ENCODE data around the gene EFCAB9.
"Not testable (repeated sequence)": the region's sequence is repeated elsewhere in the genome, so short reads cannot be mapped to it uniquely, and the experiment has no call there.

EFCAB9 gene

DNA sequence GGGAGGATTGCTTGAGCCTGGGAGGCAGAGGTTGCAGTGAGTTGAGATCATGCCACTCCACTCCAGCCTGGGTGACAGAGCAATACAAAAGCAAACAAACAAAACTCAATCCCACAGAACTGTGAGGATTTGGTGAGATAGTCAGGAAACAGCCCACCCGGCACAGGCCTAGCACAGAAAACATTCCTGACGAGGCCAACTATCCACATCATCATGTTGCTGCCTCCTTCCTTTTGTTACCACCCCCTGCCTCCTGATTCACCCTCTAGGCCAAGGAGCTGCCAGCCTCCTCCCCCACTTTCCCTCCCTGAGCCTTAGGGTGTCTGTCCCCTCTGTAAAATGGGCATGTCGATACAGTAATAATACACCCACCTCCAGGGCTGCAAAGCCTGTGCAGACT, 44.9 kb upstream of the EFCAB9 start:
- H3K27ac ChIP-seq: no peak overlapping the region
- TF ChIP-seq, protein P1, sequence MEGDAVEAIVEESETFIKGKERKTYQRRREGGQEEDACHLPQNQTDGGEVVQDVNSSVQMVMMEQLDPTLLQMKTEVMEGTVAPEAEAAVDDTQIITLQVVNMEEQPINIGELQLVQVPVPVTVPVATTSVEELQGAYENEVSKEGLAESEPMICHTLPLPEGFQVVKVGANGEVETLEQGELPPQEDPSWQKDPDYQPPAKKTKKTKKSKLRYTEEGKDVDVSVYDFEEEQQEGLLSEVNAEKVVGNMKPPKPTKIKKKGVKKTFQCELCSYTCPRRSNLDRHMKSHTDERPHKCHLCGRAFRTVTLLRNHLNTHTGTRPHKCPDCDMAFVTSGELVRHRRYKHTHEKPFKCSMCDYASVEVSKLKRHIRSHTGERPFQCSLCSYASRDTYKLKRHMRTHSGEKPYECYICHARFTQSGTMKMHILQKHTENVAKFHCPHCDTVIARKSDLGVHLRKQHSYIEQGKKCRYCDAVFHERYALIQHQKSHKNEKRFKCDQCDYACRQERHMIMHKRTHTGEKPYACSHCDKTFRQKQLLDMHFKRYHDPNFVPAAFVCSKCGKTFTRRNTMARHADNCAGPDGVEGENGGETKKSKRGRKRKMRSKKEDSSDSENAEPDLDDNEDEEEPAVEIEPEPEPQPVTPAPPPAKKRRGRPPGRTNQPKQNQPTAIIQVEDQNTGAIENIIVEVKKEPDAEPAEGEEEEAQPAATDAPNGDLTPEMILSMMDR (conservative IDR thresholded peaks at IDR 0.05): no peak

DNA sequence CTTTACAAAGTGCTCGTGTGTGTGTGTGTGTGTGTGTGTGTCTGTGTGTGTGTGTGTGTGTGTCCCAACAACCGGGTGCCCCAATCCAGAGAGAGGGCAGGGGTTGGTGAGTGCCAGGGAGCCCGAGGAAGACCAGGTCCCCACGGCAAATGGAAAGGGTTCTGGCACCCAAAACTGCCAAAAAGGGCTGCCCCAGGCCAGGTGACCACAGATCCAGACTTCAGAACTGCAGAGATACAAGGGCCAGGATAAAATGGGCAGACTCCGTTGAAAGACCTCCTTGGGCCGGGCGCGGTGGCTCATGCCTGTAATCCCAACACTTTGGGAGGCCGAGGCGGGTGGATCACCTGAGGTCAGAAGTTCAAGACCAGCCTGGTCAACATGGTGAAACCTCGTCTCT, 44.5 kb upstream of the EFCAB9 start:
- H3K27ac ChIP-seq: not testable (repeated sequence)

DNA sequence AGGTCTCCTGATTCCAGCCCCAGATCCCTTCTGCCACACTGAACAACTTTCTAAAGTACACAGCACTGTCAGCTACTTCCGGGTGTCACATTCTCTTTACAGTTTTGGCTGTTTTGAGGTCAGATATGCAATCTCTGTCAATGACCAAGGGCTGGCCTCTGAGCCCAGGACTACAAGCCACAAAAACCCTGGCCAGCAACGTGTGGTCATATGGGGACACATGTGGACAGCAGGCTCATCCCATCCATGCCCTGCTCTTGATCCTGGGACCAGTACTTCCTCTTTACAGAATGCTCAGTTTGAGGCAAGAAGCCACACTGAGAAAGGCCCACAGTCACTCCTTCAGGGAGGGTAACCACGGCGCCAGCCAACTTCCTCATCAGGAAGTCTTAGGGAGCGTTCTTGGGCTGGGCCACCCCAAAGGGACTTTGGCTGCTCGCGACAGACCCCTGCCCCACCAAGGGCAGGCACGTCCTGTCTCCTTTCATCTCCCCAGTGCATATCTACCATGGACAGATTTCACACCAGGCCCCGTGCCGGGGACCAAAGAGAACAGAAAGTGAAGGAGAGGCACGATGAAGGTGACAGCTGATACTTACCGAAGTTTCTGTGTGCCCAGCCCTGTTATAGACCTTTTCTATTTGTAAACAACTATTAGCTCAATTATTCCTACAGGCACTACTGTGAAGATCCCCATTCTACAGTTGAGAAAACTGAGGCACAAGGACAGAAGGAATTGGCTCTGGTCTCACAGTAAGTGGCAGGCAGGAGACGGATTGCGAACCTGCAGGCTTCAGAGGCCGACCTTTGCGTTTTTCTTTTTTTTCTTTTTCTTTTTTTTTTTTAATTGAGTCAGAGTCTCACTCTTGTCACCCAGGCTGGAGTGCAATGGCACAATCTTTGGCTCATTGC, 43.2 kb upstream of the EFCAB9 start:
- no peak overlapping the region for H3K27ac ChIP-seq
- TF ChIP-seq, protein P1 (conservative IDR thresholded peaks at IDR 0.05): no peak

DNA sequence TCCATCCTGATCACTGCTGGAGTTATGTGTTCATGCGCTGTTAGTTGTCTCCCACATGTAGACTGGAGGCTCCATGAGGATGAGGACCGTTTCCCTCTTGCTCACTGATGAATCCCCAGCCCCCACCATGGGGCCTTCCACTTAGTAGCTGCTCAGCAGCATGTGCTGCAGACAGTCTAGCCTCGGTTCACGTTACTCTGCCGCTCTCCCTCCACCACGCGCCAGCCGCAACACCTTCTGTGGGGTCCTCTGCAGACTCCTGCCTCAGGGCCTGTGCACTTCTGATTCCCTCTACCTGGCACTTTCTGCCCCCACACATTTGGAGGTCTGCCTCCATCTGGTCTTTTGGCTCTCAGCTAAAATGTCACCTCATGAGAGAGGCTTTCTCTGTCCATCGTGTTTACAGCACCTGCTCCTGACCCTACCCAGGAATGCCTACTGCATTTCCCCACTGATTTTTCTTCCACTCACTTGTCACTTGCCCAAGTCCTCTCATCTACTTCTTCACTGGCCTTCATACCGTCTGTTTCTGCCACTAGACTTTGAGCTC, 42.2 kb upstream of the EFCAB9 start:
- no peak overlapping the region for H3K27ac ChIP-seq
- TF ChIP-seq, protein P1 (conservative IDR thresholded peaks at IDR 0.05): no peak

DNA sequence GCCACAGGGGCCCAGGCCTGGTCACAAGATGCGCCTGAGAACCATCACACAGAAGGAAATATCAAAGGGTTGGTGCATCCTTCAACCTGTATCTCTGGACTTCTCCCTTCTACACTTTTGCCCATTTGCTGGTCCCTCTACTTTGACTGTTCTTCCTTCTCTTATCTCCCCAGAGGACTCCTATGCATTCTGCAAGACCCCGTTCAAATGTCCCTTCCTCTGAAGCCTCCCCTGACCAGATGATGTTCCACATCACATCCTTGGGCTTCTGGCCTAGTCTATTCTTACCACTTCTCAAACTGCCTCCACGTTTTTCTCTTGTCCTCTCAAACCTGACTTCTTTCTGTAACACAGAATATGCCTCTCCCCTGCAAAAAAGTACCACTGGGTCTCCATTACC, 40.3 kb upstream of the EFCAB9 start:
- H3K27ac ChIP-seq: no peak overlapping the region
- TF ChIP-seq, protein P1 (conservative IDR thresholded peaks at IDR 0.05): no peak

DNA sequence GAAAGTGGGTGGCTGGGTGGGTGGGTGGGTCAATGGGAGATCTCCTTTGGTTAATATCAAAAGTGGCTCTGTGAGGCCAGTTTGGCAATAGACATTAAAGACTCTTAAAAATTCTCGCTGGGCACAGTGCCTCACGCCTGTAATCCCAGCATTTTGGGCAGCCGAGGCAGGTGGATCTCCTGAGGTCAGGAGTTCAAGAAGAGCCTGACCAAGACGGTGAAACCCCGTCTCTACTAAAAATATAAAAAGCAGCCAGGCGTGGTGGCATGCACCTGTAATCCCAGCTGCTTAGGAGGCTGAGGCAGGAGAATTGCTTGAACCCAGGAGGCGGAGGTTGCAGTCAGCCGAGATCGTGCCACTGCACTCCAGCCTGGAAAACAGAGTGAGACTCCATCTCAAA, 38.9 kb upstream of the EFCAB9 start:
- H3K27ac ChIP-seq: not testable (repeated sequence)

DNA sequence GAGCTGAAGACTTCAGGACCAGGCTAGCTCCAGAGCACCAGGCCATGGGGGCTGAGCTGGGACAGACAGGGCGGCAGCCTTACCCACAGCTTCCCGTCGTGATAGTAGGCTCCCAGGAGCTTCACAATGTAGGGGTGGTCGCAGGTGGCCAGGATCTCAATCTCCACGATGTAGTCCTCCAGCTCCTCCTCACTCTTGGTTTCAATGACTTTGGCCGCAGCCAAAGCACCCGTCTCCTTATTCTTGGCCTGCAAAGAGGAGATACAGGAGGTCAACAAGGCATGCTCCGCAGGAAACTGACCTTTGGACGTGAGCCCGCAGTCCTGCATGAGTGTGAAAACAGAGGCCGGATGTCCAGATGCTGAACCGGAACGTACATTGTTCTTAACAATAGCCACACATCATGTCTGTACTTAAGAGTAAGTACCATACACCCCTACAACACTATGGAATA, 37.4 kb upstream of the EFCAB9 start:
- H3K27ac ChIP-seq: no peak overlapping the region
- TF ChIP-seq, protein P1 (conservative IDR thresholded peaks at IDR 0.05): no peak

DNA sequence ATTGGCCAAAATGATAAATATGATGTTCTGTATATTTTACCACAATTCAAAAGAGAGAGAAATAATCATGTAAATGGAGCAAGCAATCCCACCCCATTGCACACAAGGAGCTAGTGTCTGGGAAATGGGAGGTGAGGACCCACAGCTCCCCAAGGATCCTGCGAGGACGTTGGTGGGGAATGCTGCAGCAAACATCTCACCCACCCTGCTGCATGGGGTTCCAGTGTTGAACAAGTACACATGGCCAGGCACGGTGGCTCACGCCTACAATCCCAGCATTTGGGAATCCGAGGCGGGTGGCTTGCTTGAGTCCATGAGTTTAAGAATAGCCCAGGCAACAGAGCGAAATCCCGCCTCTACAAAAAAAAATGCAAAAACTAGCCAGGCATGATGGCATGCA, 35.0 kb upstream of the EFCAB9 start:
- TF ChIP-seq, protein P1 (conservative IDR thresholded peaks at IDR 0.05): no peak
- no peak overlapping the region for H3K27ac ChIP-seq

Data from VCaP (cell line).